K562 (cell line): ENCODE results near the gene PKD1. TPM values are rescaled to one million over a fixed set of nuclear protein-coding genes. Genes with fewer than 3 reads are reported as not detected.
A peak's percentile ranks its signal among the peaks of the same experiment; 100 is the strongest.

Source experiments
- CHD2 ChIP-seq: IDR thresholded peaks from 2 replicates; pipeline ENCODE4 v1.6.1; 2011; ENCODE audit warnings: low read depth, low read length
- ERF ChIP-seq: fragments of 450-650 bp; formaldehyde crosslinking; IDR thresholded peaks from 2 replicates; pipeline ENCODE4 v1.4.0; 2020; ENCODE audit warnings: mild to moderate bottlenecking, mixed read lengths
- HDAC6 ChIP-seq: IDR thresholded peaks from 2 replicates; pipeline ENCODE4 v1.6.1; 2012; ENCODE audit warnings: low read depth, mild to moderate bottlenecking, control low read depth, inconsistent platforms, low read length, moderate library complexity
- HDAC8 ChIP-seq: fragments of 450-650 bp; IDR thresholded peaks from 2 replicates; pipeline ENCODE4 v1.6.1; 2016; ENCODE audit warnings: mild to moderate bottlenecking, missing genetic modification characterization, moderate library complexity, missing compliant biosample characterization
- KDM1A ChIP-seq, 2 experiments: fragments of 450-650 bp; IDR thresholded peaks; 2 replicates each; pipeline ENCODE4 v1.6.1; 2016; ENCODE audit warnings: mild to moderate bottlenecking in 2 of 2
- KLF1 ChIP-seq: fragments of 450-650 bp; IDR thresholded peaks from 2 replicates; pipeline ENCODE4 v1.6.1; 2016; ENCODE audit warnings: missing genetic modification characterization, missing compliant biosample characterization
- NR4A1 ChIP-seq, 2 experiments: fragments of 250-450 bp in 1 of 2; fragments of 450-650 bp in 1 of 2; sonication (Bioruptor Pico) in 1 of 2; IDR thresholded peaks; 2 replicates each; pipeline versions ENCODE4 v1.4.0 to v1.6.1; 2016 to 2020; ENCODE audit warnings: mild to moderate bottlenecking in 2 of 2, missing compliant biosample characterization in 1 of 2, missing genetic modification characterization in 1 of 2, moderate library complexity in 1 of 2
- OTX1 ChIP-seq: fragments of 450-650 bp; formaldehyde crosslinking; IDR thresholded peaks from 2 replicates; pipeline ENCODE4 v1.4.0; 2022; ENCODE audit warnings: mild to moderate bottlenecking
- POLR2G ChIP-seq: fragments of 200-400 bp; formaldehyde crosslinking; IDR thresholded peaks from 2 replicates; pipeline ENCODE4 v1.6.1; 2017; ENCODE audit warnings: low read depth, mild to moderate bottlenecking, antibody characterized with exemption, low read length, moderate library complexity
- TBP ChIP-seq: optimal IDR thresholded peaks from 2 replicates; pipeline ENCODE3; 2011; ENCODE audit warnings: low read depth, low read length, improper control_type of control experiment
- U2AF2 ChIP-seq: fragments of 200-400 bp; formaldehyde crosslinking; optimal IDR thresholded peaks from 2 replicates; pipeline ENCODE3; 2017; ENCODE audit warnings: low read depth, mild to moderate bottlenecking, low read length
- ZKSCAN8 ChIP-seq: fragments of 200-800 bp; sonication (Bioruptor generic); IDR thresholded peaks from 2 replicates; pipeline ENCODE4 v1.6.1; 2016; ENCODE audit warnings: missing genetic modification characterization, missing compliant biosample characterization
- ZNF24 ChIP-seq: fragments of 450-650 bp; IDR thresholded peaks from 2 replicates; pipeline ENCODE4 v1.6.1; 2016
- ZNF583 ChIP-seq: fragments of 250-450 bp; sonication (Bioruptor Pico); IDR thresholded peaks from 2 replicates; pipeline ENCODE4 v1.4.0; 2020
- ZNF639 ChIP-seq, 2 experiments: fragments of 200-800 bp in 1 of 2; sonication (Bioruptor generic) in 1 of 2; sonication (generic) in 1 of 2; formaldehyde crosslinking in 1 of 2; IDR thresholded peaks in 1 of 2; conservative IDR thresholded peaks in 1 of 2; 2 replicates each; pipeline versions ENCODE4 v1.5.0 to v1.6.1; 2016 to 2020; ENCODE audit warnings: missing compliant biosample characterization in 1 of 2, missing genetic modification characterization in 1 of 2, missing genetic modification reagents in 1 of 2
- ZNF77 ChIP-seq: fragments of 250-450 bp; sonication (Bioruptor Pico); IDR thresholded peaks from 2 replicates; pipeline ENCODE4 v1.5.0; 2020
- polyA plus RNA-seq, 8 experiments: library from polyadenylated mRNA; depleted of rRNA in 4 of 8; stranded (reverse) in 5 of 8; unstranded in 3 of 8; fragments of >200 nt; fragmentation: Nextera tagmentation in 2 of 8; fragmentation: Illumina TruSeq in 1 of 8; extraction: Ambion mirVana in 2 of 8; extraction: Trizol in 1 of 8; gene quantifications; 2 replicates each; pipeline versions ENCODE4 v1.2.1 to v1.2.3, GENCODE V29; 2011 to 2014; ENCODE audit warnings: inconsistent platforms in 1 of 8, missing spikeins in 1 of 8
- total RNA-seq, 7 experiments: library from RNA; depleted of rRNA in 6 of 7; stranded (reverse); fragments of >200 nt in 6 of 7; fragmentation: Illumina TruSeq in 2 of 7; extraction: Trizol in 2 of 7; gene quantifications; 2 replicates each; pipeline versions ENCODE4 v1.2.1 to v1.2.3, GENCODE V29; 2011 to 2021; ENCODE audit warnings: low replicate concordance in 1 of 7
- TF ChIP-seq, protein P1 (sequence below): fragments of 250-450 bp; sonication (Bioruptor Pico); IDR thresholded peaks from 2 replicates; pipeline ENCODE4 v1.5.0; 2021; ENCODE audit warnings: mild to moderate bottlenecking, moderate library complexity
- TF ChIP-seq, protein P2 (sequence below): sonication (generic); formaldehyde crosslinking; IDR thresholded peaks from 2 replicates; pipeline ENCODE4 v1.8.0; 2022; ENCODE audit warnings: mild to moderate bottlenecking, missing genetic modification reagents
- TF ChIP-seq, protein P3 (sequence below): sonication (generic); formaldehyde crosslinking; IDR thresholded peaks from 2 replicates; pipeline ENCODE4 v1.8.1; 2022; ENCODE audit warnings: missing genetic modification reagents
- TF ChIP-seq, protein P4 (sequence below): fragments of 250-450 bp; sonication (Bioruptor Pico); IDR thresholded peaks from 2 replicates; pipeline ENCODE4 v1.8.0; 2021; ENCODE audit warnings: mild to moderate bottlenecking, moderate library complexity

PKD1 gene
- total and polyA plus RNA-seq, 9 of the 15 experiments (the other 6 are each of a cell fraction or from before 2014, with no cell fraction given), result 0.23 to 93.5 (median 12.6) TPM

- TF ChIP-seq ZNF583 (CRISPR knock-in tag) (no peak), OTX1 (no peak), ZNF77 (CRISPR knock-in tag) (no peak), CHD2 (no peak), ERF (CRISPR knock-in tag) (0 out of 2 replicates have a peak, but pooled peaks have one; percentile 64), ZNF639 (CRISPR knock-in tag; conservative IDR thresholded peaks at IDR 0.05 in 1 of 2, IDR thresholded peaks at IDR 0.05 in 1 of 2) (no peak), ZNF24 (no peak), TBP (no peak), KLF1 (no peak), ZKSCAN8 (CRISPR knock-in tag) (no peak), POLR2G (peak; percentile 73), HDAC6 (no peak), KDM1A (IDR thresholded peaks at IDR 0.05) (no peak), U2AF2 (no peak), NR4A1 (CRISPR knock-in tag; IDR thresholded peaks at IDR 0.05) (no peak), NR4A1 (tag; IDR thresholded peaks at IDR 0.05) (no peak), HDAC8 (tag) (no peak)
- TF ChIP-seq, protein P1, sequence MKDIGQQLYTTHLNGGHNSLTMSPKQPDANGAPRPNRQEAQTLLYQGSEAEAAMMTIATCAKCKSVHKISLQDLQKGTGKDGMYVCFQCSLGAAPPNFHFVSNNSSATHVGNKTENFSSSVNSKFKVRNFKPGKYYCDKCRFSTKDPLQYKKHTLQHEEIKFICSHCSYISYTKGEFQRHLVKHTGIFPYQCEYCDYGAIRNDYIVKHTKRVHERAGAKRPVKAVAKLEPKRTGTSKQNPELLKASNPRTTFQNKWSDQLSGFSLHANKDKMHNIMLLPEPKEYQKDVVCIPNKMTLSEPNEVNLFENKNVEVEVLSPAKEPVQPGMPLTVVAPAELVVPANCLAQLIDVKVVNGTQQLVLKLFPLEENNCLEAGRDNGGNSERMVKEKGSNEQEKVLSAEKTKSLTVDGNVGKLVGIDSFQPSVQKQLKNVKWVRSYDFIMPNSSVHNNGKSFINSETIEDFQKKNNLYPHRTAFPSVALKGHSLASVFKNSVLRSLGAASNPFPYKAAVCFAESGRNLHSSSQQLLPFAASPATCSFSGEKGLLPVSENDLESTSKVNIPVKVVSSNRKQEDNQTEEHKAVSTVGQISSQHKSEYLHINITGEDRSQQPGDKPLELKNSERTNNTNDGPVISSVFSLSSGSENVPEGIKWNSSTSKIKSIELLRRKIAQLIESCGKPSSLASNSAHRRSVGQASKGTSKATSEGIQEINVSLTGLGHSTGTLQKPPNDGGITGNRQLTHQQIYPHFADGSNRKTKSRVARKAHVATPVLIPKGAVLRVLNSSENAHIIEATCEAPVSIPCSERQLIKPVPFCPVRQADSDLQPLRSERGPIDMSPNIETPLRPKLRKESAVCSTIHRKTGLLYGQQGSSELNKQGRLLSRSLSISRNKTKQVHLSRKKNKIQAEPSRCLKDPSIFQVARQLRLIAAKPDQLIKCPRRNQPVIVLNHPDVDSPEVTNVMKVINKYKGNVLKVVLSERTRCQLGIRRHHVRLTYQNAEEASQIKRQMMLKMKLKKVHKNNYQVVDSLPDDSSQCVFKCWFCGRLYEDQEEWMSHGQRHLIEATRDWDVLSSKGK, result no peak
- TF ChIP-seq, protein P2, sequence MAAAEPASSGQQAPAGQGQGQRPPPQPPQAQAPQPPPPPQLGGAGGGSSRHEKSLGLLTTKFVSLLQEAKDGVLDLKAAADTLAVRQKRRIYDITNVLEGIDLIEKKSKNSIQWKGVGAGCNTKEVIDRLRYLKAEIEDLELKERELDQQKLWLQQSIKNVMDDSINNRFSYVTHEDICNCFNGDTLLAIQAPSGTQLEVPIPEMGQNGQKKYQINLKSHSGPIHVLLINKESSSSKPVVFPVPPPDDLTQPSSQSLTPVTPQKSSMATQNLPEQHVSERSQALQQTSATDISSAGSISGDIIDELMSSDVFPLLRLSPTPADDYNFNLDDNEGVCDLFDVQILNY (CRISPR knock-in tag), result no peak
- TF ChIP-seq, protein P3, sequence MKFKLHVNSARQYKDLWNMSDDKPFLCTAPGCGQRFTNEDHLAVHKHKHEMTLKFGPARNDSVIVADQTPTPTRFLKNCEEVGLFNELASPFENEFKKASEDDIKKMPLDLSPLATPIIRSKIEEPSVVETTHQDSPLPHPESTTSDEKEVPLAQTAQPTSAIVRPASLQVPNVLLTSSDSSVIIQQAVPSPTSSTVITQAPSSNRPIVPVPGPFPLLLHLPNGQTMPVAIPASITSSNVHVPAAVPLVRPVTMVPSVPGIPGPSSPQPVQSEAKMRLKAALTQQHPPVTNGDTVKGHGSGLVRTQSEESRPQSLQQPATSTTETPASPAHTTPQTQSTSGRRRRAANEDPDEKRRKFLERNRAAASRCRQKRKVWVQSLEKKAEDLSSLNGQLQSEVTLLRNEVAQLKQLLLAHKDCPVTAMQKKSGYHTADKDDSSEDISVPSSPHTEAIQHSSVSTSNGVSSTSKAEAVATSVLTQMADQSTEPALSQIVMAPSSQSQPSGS (CRISPR knock-in tag), result no peak
- TF ChIP-seq, protein P4, sequence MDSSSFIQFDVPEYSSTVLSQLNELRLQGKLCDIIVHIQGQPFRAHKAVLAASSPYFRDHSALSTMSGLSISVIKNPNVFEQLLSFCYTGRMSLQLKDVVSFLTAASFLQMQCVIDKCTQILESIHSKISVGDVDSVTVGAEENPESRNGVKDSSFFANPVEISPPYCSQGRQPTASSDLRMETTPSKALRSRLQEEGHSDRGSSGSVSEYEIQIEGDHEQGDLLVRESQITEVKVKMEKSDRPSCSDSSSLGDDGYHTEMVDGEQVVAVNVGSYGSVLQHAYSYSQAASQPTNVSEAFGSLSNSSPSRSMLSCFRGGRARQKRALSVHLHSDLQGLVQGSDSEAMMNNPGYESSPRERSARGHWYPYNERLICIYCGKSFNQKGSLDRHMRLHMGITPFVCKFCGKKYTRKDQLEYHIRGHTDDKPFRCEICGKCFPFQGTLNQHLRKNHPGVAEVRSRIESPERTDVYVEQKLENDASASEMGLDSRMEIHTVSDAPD, result no peak
These were observed 42.8 kb upstream of the PKD1 start (continued) for GRCh38 chr16:2178321-2179106.
